Measurements from ENCODE around the gene ATP11A.

- TF ChIP-seq, protein P1, sequence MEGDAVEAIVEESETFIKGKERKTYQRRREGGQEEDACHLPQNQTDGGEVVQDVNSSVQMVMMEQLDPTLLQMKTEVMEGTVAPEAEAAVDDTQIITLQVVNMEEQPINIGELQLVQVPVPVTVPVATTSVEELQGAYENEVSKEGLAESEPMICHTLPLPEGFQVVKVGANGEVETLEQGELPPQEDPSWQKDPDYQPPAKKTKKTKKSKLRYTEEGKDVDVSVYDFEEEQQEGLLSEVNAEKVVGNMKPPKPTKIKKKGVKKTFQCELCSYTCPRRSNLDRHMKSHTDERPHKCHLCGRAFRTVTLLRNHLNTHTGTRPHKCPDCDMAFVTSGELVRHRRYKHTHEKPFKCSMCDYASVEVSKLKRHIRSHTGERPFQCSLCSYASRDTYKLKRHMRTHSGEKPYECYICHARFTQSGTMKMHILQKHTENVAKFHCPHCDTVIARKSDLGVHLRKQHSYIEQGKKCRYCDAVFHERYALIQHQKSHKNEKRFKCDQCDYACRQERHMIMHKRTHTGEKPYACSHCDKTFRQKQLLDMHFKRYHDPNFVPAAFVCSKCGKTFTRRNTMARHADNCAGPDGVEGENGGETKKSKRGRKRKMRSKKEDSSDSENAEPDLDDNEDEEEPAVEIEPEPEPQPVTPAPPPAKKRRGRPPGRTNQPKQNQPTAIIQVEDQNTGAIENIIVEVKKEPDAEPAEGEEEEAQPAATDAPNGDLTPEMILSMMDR (IDR thresholded peaks at IDR 0.05) = no peak
- no peak for TF ChIP-seq POLR2A (IDR thresholded peaks at IDR 0.05)
Observed at GRCh38 chr13:112888238-112889111, 198.6 kb downstream of the ATP11A start.
